HG03103 (cell line): ENCODE measurements around the gene RBM20.
"Not testable (repeated sequence)": the region's sequence is repeated elsewhere in the genome, so short reads cannot be mapped to it uniquely, and the experiment has no call there.

Source experiments
- ATAC-seq: cut with Tn5 transposase; IDR thresholded peaks from one replicate; pipeline ENCODE4 v1.9.1; 2021; ENCODE audit warnings: low read depth; ENCODE audit not compliant: unreplicated experiment

The RBM20 gene

DNA sequence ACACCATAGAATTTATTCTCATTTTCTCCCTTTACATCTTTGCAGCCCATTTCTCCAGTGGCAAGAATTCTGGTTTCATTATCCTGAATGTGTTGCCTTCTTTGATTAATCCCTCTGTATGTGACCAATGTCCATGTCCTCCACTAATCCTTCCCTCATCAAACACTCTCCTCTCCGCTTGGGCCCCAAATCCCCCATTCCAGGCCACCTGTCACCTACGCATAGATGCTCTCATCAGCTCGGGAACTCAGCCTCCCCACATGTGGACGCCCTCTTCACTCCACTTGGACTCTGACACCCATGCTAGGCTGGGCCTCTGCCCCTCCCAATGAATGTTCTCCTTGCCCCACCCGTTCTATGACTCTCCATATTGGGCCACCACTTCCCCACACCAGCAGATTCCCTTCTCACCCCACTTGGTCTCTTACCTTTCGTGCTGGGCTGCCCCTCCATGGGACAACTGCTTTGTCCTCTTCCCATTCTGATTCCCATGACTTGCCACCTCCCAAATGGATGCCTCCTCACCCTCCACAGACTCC lies 18.7 kb upstream of the RBM20 start:
- no peak for ATAC-seq

DNA sequence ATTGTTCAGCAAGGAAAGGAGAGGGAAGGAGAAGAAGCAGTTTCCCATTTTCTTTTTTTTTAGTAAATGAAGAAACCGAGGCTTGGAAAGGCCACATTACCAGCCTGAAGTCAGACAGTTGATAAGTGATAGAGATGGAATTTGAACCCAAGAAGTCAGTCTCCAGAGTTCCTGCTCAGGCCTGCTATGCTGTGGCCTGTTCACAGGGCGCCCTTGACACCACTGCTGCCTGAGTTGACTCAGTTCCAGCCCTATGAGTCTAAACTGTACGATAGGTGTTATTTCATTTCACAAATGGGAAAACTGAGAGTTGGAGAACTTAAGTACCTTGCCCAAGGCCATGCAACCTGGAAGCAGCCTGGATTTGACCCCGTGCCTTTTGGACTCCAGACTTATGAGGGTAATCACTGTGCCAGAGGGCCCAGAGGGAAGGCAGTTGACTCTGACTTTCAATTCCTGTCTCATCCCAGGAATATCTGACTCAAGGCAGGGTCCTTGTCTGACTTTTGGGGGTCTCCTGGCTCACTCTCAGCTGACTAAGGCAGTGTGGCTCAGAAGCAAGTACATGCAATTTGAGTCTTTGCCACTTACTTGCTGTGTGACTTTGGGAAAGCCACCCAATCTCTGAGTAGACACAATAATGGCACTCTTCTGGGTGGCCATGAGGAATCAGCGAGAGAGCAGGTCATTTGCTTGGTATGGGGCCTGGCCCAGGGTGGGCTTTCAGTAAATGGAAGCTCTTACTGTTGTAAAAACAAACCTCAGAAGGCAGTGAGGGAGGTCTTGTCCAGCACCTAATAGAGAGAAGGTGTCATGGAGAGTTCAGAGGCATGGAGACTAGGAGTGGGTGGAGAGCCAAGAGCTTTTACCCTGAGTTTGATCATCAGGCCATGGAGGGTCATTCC lies 17.9 kb upstream of the RBM20 start:
- ATAC-seq = no peak

DNA sequence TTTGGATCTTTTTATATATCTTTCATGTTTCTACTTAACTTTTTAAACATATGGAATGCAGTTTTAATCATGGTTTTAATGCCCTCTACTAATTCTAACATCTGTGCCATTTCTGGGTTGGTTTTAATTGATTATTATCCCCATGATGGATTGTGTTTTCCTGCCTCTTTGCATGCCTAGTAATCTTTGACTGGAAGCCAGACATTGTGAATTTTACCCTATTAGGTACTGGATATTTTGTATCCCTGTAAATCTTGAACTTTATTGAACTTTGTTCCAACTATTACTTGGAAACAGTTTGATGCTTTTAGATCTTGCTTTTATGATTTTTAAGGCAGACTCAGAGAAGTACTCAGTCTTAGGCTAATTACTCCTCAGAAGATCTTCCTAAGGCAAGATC lies 16.0 kb upstream of the RBM20 start:
- ATAC-seq = no peak

DNA sequence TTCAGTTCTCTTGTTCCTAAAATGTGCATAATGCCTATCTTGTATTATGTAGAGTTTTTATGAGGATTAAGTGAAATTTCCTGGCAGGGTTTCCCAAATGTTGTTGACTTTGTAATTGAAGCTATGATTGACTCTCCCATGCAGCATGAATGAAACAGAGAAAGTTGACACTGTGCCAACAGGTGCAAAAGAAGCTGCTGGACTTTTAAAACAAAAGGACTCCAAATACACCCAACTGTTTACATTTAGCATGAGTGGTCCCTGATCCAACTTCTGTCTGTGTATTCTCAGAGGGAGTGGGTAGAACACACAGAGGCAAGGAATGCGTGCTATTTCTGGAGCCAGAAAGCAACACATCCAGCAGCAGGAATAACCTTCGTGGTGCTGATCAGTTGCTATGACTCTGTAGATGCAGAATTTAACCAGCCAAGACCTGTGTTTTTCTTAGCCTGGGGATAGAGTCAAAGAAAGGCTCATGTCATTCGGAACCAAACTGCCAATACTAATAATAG lies 14.4 kb upstream of the RBM20 start:
- no peak for ATAC-seq

DNA sequence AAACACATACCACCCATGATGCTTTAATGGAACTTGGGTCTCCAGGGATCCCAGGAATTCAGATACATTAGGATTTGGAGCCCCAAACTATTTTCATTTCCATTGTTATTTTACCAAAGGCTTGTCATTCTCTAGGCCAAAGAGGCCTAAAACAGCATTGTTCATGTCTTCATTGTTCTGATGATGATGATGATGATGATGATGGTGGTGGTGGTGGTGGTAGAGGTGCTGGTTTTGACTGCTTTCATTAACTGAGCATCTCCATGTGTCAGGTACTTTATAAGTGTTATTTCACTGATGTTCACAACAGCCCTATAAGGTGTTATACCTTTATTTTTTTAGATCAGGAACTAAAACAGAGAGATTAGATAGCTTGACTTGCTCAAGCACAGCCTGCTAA lies 12.2 kb upstream of the RBM20 start:
- ATAC-seq = no peak

DNA sequence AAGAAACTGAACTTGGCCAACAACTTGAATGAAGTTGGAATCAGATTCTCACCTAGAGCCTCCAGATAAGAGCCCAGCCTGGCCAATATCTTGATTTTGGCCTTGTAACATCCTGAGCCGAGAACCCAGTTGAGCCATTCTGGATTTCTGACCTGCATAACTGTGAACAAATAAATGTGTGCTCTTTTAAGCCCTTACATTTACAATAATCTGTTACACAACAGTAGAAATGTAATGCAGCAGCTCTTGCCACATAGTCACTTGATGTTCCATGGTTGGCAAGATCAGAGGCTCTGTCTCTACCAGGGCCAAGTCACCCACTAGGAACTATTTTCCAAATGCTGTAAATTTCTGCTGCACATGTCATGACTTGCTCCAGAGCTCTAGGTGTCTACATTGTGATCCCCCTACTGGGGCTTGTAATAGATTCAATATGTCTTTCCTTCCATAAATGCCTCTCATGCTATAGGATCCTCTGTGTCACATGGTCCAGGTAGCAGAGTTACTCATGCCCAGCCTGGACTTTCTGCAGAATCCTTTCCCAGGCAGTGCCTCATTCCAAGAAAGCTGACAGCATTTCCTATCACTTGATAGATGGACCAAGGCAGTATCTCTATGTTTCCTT lies 11.4 kb upstream of the RBM20 start:
- ATAC-seq = no peak

DNA sequence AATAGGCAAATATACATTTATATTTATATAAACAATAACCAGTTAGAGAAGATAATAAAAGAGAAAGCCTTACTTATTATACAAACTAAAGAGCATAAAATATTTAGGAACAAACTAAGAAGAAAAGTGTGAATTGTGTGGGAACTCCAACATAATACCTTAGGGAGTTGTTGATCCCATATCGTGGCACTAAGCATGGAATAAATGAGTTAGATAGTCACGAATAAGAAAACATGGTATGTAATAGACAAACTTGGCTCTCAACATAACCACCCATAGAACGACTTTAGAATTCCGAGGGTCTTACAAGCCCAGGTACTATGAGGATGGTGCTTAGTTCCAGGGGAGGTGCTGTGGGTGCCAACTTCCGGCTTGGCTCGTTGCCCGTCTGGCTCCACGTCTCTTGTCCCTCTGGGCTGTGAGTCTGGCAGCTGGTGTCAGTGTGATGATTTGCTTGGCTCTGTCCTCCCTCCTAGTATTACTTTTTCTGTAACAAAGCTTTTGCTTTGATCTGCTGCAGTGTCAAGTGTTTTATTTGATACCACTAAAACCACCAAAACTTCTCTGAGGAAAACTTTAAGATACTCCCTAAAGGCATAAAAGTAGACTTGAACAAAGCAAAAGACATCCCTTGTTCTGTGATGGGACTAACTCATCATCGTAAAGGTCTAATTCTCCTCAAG lies 9.5 kb upstream of the RBM20 start:
- no peak for ATAC-seq

DNA sequence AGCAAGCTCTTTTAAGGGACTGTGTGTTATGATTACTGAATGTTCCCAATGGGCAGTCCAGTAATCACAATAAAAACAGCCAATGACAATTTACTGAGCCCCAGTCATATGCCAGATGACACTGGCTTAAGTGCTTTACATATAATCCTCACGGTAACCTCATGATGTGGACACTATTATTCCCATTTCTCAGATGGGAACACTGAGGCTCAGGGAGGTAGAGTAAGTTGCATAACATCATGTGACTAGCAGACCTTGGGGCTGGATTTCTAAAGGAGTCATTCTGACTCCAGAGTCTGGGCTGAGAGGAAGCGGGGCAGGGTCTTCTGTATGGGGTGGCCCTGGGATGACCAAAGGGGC lies 7.6 kb upstream of the RBM20 start:
- no peak for ATAC-seq

DNA sequence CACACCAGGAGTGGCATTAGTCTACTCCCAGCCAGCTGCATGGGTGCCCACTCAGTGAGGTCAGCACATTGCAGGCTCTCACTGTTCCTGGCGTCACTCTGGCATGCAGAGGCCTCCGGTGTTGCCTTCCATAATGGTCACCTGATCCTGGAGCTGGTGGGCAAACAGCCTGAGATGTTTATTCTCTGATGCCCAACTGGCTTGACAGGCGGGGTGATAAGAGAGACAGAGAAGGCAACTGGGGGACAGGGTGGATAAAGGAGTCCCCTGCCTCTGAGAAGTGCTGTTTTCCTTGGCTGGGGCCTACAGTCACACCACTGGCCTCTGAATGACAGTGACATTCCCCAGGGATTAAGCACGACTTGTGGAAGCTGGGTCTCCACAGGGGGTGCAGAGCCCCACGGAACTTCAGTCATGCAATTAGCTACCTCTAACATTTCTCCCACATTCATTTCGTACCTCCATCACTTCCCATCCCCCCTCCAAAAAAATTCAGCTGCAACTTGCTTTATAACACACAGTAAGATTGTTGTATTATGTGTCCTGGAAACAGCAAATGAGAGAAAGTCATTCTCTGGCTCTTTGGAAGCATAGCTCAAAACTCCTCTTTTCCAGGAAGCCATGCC lies 7.1 kb upstream of the RBM20 start:
- no peak for ATAC-seq

DNA sequence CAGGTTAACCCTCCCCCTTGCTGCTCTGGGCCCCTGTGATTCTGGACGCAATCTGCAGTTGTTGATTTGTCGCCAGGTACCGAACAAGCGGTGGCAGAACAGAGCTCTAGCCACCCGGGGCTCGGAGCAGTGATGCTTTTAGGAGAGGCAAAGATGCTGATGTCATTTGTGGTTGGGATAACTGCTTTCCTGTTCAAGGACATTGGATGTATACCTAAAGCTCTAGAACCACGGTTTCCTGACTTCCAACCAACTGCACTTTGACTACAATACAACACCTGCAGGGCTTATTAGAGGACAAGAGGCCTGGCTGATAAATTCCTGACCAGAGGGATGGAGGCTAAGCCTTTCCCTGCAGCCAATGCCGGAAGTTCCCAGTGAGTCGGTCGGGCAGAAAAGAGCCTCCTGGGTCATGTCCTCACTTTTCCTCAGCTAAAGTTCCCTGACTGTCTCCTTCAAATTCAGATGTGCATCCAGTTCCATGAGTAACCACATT lies 6.5 kb upstream of the RBM20 start:
- ATAC-seq = no peak

DNA sequence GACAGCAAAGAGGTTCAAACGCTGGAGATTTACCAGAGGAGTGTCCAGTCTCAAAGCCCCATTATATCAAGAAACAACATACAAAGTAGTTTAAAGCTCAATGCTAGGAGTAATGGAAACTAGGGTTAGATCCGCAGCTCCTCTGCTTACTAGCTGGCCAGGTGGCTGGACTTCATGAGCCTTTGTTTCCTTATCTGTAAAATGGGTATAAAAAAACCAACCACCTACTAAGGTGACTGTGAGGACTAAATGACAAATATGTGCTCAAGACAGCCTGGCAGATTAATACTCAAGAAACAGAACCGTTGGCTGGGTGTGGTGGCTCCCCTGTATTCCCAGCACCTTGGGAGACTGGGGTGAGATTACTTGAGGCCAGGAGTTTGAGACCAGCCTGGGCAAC lies 5.8 kb upstream of the RBM20 start:
- ATAC-seq = no peak

DNA sequence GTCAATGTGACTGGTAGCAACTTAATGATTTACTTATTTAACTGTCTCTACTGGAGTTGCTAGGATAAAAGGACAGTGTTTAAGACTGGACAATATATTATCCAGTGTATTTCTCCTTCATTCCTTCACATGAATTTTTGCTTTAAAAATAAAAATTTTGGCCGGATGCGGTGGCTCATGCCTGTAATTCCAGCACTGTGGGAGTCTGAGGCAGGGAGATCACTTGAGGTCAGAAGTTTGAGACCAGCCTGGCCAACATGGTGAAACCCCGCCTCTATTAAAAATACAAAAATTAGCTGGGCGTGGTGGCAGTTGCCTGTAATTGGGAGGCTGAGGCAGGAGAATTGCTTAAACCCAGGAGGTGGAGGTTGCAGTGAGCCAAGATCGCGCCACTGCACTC lies 5.1 kb upstream of the RBM20 start:
- ATAC-seq = not testable (repeated sequence)

DNA sequence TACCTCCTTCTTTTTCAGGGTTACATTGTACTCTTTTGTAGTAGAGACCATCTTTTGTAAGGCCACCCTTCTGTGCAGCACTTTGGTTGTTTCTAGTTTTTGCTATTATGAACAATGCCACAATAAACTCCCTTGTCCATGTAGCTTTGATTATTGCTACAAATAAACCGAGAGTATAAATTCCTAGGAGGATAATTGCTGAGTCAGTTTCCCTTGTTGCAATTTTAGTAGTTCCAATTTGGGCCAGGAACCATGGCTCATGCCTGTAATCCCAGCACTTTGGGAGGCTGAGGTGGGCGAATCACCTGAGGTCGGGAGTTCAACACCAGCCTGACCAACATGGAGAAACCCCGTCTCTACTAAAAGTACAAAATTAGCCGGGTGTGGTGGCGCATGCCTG lies 4.3 kb upstream of the RBM20 start:
- ATAC-seq = not testable (repeated sequence)

DNA sequence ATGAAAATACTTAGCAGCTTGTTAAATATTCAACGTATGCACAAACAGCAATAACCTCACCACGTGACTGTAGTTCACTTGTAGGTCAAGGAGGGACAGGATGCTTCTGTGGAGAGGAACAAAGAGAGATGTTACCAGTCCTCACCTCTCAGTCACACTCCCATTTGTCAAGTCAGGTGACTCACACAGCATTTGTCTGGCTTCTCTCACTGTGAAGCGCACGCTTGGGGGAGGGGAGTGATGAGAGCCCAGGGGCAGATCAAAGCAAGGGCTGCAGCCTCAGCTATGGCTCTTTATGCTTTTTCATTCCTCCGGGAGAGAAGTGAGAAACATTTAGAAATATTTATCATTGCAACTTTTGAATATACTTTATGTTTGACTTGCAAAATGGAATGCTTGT lies 2.9 kb upstream of the RBM20 start:
- ATAC-seq = no peak

DNA sequence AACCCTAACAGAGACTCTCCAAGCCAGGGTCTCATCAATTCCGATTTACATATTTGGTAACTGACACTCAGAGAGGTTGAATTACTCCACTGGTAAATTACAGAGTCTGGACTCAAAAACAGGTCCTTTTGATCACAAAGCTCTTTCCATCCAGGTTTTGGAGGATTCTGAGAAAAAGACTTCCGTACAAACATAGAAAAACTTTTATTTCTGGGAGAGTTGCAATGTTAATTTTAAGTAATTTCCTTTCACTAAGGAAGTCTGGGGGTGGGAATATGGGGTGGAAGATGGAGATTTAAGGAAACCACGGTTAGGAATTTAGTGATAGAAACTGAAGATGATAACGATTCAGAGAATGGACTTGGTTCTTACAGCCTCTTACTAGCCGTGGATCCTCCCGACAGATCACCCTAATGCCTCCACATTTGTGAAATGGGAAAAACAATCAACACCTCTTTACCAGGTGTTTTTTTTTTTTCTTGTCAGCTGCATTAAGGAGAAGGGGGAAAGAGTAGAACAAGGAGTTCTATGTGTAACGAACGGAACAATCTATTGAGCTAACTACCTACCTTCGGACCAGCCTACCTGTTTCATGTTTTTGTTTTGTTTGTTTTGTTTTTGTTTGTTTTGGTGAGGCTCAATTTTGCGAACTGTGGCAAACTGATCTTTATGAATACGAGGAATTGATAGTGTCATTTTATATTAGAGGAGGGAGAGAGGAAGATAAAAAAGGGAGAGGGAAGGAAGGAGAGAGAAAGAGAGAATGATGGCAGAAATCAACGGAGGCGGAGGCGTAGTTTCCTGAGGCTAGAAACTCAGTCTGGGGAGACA lies 1.7 kb upstream of the RBM20 start:
- ATAC-seq = no peak

DNA sequence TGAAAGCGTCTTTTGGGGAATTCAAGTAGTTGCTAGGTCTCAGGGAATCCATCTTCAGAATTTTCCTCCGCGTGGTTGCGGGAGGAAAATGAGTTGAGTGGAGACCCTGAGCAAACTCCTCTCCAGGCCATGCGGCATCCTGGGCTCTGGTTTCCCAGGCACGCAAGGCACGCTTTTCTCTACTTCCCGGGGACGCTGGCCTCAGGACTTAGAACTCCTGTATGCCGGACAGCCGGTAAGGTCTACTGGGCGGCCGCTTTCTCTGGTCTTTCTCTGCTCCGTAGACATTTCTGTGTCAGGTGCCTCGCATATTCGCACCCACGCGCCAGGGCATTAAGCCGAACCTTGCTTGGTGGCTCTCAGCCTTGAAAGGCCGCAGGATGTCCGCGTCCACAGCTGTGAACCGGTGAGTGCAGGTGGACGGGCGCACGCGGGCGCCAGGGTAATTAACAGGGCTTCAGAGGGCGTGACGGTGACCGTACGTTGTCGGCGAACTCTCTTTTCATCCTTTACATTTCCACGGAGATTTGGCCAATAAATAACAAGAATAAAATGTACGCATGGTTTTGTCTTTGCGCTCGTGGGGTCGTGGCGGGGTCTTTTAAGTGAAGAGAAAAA lies 992 bp upstream of the RBM20 start:
- ATAC-seq = no peak

DNA sequence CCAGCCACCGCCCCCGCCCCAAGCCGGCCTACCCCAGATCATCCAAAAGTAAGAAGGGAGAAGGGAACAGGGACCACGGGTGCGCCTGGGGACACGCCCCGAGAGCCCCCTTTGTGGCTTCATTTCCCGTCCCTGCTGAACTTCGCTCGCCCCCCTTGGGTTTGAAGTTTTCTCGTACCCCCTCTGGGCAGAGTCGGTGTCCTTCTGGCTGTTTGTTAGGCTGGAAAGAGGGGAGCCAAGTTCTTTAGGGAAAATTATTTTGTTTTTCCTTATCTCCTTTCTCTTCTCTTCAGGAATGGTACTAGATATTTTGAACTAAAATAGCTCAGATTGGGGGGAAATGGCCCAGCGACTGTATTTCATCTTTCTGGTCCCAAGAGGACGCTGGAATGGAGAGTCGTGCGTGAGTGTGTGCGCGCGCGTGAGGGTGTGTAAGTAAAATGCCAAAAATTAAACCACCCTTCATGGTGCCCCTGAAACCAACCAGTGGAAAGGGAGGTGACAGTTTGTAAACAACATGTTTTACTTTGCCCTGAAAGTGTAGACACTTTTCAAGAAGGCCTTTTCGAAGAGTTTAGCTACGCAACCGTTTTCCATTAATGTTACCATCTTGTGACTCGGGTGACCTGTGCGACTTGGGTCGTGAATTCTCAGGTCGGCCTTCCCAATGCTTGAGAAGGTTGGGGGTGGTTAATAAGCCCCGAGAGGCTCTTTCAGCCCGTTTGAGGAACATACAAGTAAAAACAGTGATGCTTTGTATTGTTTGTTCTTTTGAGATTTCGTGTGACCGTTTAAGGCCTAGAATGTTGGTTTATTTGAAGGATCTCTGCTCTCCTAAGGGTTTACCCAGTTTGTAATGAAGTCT lies 694 bp downstream of the RBM20 start:
- no peak for ATAC-seq

DNA sequence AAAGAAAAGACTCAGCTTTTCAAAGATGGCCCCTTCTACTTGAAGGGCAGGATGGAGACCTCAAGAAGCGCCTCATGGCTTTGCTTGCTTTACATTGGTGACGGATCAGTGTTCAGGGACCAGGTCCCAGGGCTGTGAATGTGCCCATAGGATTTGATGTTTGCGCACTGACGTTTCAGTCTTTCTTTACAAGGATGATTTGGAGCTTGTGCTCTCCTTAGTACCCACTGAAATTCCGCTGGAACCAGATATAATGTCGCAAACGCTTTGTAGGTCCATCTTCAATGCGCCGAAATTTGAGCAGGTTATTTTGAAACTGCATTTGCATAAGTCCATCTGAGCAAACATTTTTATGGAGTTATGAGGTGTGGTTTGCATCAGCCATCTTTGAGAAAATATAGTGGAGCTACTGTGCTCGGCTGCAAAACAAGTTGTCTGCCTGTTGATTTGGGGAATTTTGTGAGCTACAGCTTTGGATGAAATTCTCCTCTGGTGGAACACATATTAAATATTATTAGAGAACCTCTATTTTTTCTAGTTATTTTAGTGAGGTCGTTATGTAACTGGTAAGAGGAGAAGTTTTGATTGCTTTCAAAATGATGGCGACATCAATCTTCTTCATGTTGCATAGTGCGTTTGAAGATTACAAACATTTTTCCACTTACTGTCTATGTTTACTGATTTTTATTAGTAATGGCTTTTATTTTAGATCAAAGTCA lies 2.4 kb downstream of the RBM20 start:
- no peak for ATAC-seq
